Esophagus squamous epithelium (tissue), 5 donors: ENCODE results near the gene PTCH1. TPM values are rescaled to one million over a fixed set of nuclear protein-coding genes. Genes with fewer than 3 reads are reported as not detected.
A peak's percentile ranks its signal among the peaks of the same experiment; 100 is the strongest.

ENCODE experiments used
- DNase-seq: peaks from one replicate; lab custom pipeline; 2025; lab: John Stamatoyannopoulos, UW
- H3K27ac ChIP-seq, 4 donors: fragments of 200-600 bp; sonication (generic); one replicate each; pipeline ENCODE4 v1.5.1; 2016 to 2019; ENCODE audit warnings: mild to moderate bottlenecking in 1 of 4
- H3K27me3 ChIP-seq, 4 donors: fragments of 200-600 bp; sonication (generic); 1 replicate in 3 of 4; 2 replicates in 1 of 4; pipeline versions ENCODE4 v1.5.1 to v1.6.0; 2017 to 2021; ENCODE audit warnings: antibody characterized with exemption in 1 of 4
- H3K36me3 ChIP-seq, 3 donors: fragments of 200-600 bp; sonication (generic); one replicate each; pipeline ENCODE4 v1.5.1; 2016 to 2019
- H3K4me1 ChIP-seq, 3 donors: fragments of 200-600 bp; sonication (generic); one replicate each; pipeline ENCODE4 v1.5.1; 2017 to 2019
- H3K4me3 ChIP-seq, 4 donors: fragments of 200-600 bp; sonication (generic); 1 replicate in 3 of 4; 2 replicates in 1 of 4; pipeline ENCODE4 v1.5.1; 2016 to 2019; ENCODE audit warnings: mild to moderate bottlenecking in 2 of 4, moderate library complexity in 1 of 4
- H3K9me3 ChIP-seq, 3 donors: fragments of 200-600 bp; sonication (generic); one replicate each; pipeline ENCODE4 v1.5.1; 2016 to 2019
- POLR2A ChIP-seq, 4 donors: fragments of 450-650 bp; IDR thresholded peaks; one replicate each; pipeline ENCODE4 v1.6.1; 2017; ENCODE audit warnings: antibody characterized with exemption in 4 of 4, mild to moderate bottlenecking in 4 of 4, moderate library complexity in 3 of 4
- WGBS, 2 donors: methylation state at CpG; one replicate each; pipeline ENCODE4 v1.1.5; 2018; 5-methylcytosine and 5-hydroxymethylcytosine counted together
- intact Hi-C: fragments of 100-400 bp; cut with DNase I; formaldehyde crosslinking; loops from one replicate; pipeline ENCODE4 v1.15.0; 2022
- total RNA-seq, 4 donors: library from RNA; depleted of rRNA; stranded (reverse); fragments of >200 nt; gene quantifications; one replicate each; pipeline ENCODE4 v1.1.0, GENCODE V29; 2016
- TF ChIP-seq, protein P1 (sequence below), 6 experiments: fragments of 450-650 bp in 4 of 6; fragments of 200-600 bp in 2 of 6; sonication (generic) in 2 of 6; IDR thresholded peaks; one replicate each; pipeline ENCODE4 v1.5.1; 2016 to 2019; ENCODE audit warnings: antibody characterized with exemption in 6 of 6, mild to moderate bottlenecking in 4 of 6, moderate library complexity in 4 of 6
- donor health status: DM: yes; HTN: yes; CAD: no.

PTCH1 gene
- total RNA-seq, 4 donors from 2014 or later = 1.9 to 11.6 (median 3.5) TPM

DNA sequence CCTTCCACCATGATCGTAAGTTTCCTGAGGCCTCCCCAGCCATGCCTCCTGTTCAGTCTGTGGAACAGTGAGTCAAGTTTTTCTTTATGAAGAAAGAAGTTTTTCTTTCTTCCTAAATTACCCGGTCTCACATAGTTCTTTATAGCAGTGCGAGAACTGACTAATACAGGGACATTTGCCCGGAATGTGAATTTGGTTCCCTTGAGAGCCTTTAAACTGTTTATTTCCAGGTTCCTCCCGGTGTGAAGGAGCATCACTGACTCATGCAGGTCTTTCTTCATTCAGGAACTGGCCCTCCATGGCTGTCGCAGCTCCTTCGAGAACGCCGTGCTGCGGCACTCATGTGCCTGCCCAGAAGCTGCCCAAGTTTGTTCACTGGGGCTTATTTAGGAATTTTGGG lies 87.7 kb downstream of the PTCH1 start:
- Histone ChIP-seq H3K36me3 (no peaks in the 10 kb centered on the region), H3K4me3 (no peak overlapping the region), H3K4me1 (peaks cover 0 to 18% (median 5%) of the 10 kb centered on the region in 3 donors), H3K27me3 (no peaks in the 10 kb centered on the region), H3K9me3 (peaks cover 0 to 8% (median 5%) of the 10 kb centered on the region in 3 donors), H3K27ac (no peak overlapping the region)
- TF ChIP-seq, protein P1, sequence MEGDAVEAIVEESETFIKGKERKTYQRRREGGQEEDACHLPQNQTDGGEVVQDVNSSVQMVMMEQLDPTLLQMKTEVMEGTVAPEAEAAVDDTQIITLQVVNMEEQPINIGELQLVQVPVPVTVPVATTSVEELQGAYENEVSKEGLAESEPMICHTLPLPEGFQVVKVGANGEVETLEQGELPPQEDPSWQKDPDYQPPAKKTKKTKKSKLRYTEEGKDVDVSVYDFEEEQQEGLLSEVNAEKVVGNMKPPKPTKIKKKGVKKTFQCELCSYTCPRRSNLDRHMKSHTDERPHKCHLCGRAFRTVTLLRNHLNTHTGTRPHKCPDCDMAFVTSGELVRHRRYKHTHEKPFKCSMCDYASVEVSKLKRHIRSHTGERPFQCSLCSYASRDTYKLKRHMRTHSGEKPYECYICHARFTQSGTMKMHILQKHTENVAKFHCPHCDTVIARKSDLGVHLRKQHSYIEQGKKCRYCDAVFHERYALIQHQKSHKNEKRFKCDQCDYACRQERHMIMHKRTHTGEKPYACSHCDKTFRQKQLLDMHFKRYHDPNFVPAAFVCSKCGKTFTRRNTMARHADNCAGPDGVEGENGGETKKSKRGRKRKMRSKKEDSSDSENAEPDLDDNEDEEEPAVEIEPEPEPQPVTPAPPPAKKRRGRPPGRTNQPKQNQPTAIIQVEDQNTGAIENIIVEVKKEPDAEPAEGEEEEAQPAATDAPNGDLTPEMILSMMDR (IDR thresholded peaks at IDR 0.05) = no peak
- TF ChIP-seq POLR2A (IDR thresholded peaks at IDR 0.05) = no peak
- 91 to 93% methylated on average over 10 of the region's 10 CpGs for WGBS, 2 donors
- DNase-seq = no peak
- intact Hi-C loops = no loop called here

- no peak for TF ChIP-seq POLR2A (IDR thresholded peaks at IDR 0.05)
- TF ChIP-seq, protein P1 (IDR thresholded peaks at IDR 0.05) = no peak
- Histone ChIP-seq H3K4me3 (peak overlapping the region; percentile 34 to 57 (median 49)), H3K36me3 (peaks cover 0 to 11% (median 0%) of the 10 kb centered on the region in 3 donors), H3K27ac (peak overlapping the region; percentile 80 to 88 (median 84)), H3K9me3 (peaks cover 0 to 35% (median 7%) of the 10 kb centered on the region in 3 donors), H3K27me3 (no peaks in the 10 kb centered on the region), H3K4me1 (peaks cover 0 to 18% (median 5%) of the 10 kb centered on the region in 3 donors)
- intact Hi-C loops = no loop called here
- WGBS, 2 donors = 26 to 29% methylated on average over 10 to 11 of the region's 11 CpGs
- DNase-seq = no peak
These were observed 90.7 kb downstream of the PTCH1 start for GRCh38 chr9:95425910-95426551.

- TF ChIP-seq POLR2A (IDR thresholded peaks at IDR 0.05) = no peak
- TF ChIP-seq, protein P1 (IDR thresholded peaks at IDR 0.05) = no peak
- Histone ChIP-seq H3K36me3 (peaks cover 0 to 11% (median 0%) of the 10 kb centered on the region in 3 donors), H3K27me3 (no peaks in the 10 kb centered on the region), H3K27ac (no peak overlapping the region), H3K4me1 (peaks cover 0 to 18% (median 5%) of the 10 kb centered on the region in 3 donors), H3K9me3 (peaks cover 0 to 27% (median 2%) of the 10 kb centered on the region in 3 donors), H3K4me3 (no peak overlapping the region)
- 88 to 95% methylated on average over 1 of the region's 1 CpG for WGBS, 2 donors
- no peak for DNase-seq
- intact Hi-C loops = no loop called here
These were observed 94.1 kb downstream of the PTCH1 start for GRCh38 chr9:95422650-95423049.

GRCh38 chr9:95420518-95420917 lies 96.3 kb downstream of the PTCH1 start:
- Histone ChIP-seq H3K36me3 (peaks cover 0 to 11% (median 0%) of the 10 kb centered on the region in 3 donors), H3K9me3 (peaks cover 0 to 27% (median 2%) of the 10 kb centered on the region in 3 donors), H3K27ac (no peak overlapping the region), H3K27me3 (no peaks in the 10 kb centered on the region), H3K4me3 (no peak overlapping the region), H3K4me1 (no peaks in the 10 kb centered on the region)
- TF ChIP-seq POLR2A (IDR thresholded peaks at IDR 0.05) = no peak
- TF ChIP-seq, protein P1 (IDR thresholded peaks at IDR 0.05) = no peak
- intact Hi-C loops = no loop called here
- no peak for DNase-seq

- DNase-seq = no peak
- TF ChIP-seq POLR2A (IDR thresholded peaks at IDR 0.05) = no peak
- TF ChIP-seq, protein P1 (IDR thresholded peaks at IDR 0.05) = no peak
- intact Hi-C loops = no loop called here
- Histone ChIP-seq H3K9me3 (peaks cover 0 to 27% (median 2%) of the 10 kb centered on the region in 3 donors), H3K27me3 (no peaks in the 10 kb centered on the region), H3K36me3 (peaks cover 0 to 11% (median 0%) of the 10 kb centered on the region in 3 donors), H3K4me1 (no peaks in the 10 kb centered on the region), H3K27ac (no peak overlapping the region), H3K4me3 (no peak overlapping the region)
These were observed 97.3 kb downstream of the PTCH1 start for GRCh38 chr9:95419444-95419843.
